RCC 7860 (cell line): ENCODE data around the gene RFX7.

Source experiments
- DNase-seq: peaks from one replicate; pipeline ENCODE4 v3.0.0-alpha.2; 2015; ENCODE audit warnings: low spot score
- FAIRE-seq: peaks from 2 replicates; lab custom pipeline; 2012; peaks lifted over from hg19 to GRCh38; lab: Jason Lieb, UNC

RFX7 gene

DNA sequence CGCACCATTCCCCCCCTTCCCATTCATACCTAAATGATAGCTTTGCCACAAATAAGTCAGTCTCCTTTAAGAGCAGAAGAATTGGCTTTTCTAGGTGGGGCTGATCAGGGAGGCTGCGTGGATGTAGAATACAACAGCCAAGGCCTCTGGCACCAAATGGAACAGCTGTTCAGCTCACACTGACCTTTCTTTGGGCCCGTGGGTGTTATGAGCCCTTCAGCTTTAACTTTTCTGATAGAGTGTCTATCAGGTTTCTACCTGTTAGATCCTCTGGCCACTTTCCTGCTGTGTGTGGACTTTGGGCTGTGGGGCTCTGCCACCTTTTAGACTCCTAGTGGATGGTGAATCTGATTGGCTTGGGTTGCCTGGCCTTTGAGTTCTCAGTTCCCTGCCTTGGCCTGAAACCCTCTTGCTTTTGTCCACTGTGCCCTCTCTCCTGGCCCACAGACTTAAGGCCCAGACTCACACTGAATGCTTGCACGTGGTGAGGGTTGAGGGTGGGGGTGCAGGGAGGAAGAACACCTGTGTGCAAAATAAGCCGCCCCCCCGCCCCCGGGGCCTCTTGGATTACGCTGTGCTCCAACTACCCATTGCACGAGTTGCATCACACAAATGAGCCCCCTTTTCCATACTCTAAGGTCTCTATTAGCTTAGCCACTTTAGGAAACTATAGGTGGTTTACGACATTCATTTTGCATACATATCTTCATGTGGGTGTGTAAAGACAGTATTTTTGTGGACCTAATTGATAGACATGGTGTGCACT is 1.3 kb upstream of the RFX7 start:
- DNase-seq (no peak), FAIRE-seq (no peak)

DNA sequence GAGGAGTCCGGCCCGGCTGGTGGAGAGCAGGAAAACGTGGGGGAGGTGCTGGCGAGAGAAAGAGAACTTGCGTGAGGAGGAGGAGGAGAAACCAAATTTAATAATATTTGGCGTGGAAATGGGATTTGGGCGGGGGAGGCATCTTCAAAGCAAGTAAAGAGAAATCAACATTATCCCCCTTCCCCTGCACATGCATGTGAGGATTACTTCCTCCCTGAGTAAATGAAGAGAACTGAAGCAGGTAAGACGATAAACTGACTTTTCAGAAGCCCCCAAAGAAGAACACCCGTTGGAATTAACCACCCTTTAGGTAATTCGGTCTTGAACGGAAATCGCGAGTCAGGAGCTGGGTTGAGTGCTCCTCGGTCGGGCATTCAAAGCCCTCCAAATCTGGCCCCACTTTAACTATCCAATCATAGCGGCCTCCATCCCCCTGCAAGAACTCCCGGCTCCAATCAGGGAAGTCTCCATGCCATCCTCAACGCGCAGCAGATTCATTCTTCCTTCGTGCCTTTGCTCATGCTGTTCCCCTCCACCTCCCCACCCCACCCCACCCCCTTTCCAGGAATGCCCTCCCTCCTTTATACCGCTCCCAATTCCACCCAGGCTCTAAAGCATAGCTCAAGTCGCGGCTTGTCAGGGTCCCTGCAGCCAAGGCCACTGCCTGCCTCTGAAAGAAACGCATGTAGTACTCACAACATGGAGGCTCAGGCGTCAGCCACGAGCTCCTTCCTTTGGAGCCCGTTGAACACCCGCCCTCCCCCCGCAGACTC is 545 bp upstream of the RFX7 start:
- DNase-seq, result peak; percentile 24
- FAIRE-seq, result no peak

DNA sequence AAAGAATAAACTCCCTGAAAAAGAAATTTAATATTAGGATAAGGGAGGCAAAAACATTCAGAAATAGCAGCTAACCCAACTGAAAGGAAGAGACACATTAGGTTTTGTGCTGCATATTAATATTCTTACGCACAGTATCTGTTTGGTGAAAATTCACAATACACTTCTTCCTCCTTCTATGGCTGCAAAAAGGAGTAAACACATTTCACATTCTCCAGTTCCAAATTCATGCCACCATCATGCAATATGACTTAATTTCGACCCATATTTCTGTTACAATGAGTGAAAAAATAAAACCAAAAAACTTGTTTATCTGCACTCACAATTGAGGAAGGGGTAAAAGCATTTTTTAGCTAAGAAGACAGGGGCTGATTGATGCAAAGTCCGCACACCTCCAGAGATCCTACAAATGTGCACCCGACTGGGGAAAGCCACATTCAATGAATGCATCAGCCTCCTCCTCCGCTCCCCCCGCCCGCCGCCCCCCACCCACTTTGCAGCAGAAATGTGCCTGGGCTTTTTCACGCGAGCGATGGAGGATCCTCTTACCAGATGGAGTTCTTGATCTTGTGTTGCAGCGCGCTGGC is 1.0 kb downstream of the RFX7 start:
- no peak for FAIRE-seq
- no peak for DNase-seq

DNA sequence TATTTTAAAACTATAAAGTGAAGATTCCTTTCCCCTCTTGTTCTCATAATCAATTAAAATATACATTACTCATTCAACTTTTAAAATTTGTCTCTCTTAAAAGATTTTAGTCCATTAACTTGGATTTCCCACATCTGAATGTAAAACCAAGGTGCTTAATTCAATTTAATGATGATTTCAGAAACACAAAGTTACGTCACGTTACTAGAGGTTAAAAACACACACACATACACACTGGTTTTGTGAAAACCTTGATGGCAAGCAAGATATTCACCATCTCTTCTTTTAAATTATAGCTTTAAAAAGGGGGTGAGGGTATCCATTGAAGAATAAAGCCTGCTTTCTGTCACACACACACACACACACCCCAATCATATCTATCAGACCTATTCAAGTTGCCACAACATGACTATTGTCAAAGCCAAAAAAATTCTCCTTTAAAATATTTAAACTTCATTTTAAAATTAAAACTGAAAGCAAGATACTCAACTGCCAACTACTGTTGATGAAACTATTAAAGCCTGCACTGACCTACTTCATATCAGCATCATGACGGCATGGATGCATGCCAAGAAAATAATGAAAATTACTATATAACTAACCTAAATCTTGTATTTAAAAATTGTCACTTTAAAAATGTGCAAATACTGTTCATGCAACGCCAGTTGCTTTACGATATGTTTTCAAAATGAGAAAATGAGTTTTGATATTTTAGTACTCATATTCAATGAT is 2.1 kb downstream of the RFX7 start:
- DNase-seq (no peak), FAIRE-seq (no peak)

DNA sequence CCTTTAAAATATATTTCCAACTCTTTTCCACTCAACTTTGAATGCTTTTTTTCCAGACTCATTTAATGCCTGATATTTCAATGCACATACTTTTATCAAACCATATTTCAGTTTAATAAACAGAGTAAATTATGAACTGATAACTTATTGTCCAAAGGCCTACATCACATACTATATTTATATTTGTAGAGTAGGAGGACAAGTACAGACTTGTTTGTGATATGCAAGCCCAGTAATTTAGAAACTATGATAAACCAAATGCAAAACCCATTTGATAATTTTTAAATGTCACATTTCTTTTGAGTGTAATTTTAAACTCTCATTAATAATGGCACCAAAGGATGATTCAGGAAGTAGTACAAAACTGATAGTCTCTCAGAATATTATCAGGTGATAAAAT is 3.3 kb downstream of the RFX7 start:
- no peak for DNase-seq

DNA sequence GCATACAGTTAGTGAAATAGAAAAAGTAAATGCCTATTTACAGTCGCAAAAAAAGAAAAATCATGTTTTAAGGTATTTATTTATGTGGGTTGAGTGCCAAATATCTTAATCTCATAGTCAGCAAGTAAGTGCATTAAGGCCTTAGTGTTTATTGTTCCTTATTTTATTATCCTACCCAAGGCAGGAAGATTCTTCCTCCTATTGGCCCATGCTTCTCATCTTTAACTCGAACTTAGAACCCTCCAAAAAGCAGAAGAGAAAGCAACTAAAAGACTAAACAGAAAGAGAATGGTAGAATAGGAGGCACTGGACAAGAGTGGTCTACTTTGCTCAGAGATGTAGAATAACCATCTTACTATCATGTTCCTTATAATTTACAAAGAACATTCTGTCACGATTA is 7.5 kb downstream of the RFX7 start:
- FAIRE-seq, result no peak

More for the DNA sequence above, 3.3 kb downstream of the RFX7 start:
- no peak for FAIRE-seq

DNA sequence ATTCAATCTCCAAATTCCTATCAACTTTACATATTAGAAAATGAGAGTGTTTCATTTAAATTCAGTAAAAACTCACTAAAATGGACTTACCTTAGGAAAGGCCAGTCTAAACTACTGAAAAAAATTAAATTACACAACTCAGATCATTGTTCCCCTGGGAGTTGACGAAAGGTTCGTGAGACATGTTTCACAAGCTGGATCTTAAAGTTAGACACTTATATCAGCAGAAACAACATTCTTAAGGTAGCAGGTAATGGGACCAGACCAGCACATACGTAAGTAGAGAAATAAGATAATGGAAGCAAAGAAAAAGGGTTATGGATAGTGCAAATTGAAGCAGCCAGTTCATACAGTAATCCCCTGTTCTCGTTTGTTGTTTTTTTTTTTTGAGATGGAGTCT is 8.9 kb downstream of the RFX7 start:
- FAIRE-seq (no peak), DNase-seq (no peak)

More for the DNA sequence above, 7.5 kb downstream of the RFX7 start:
- DNase-seq, result no peak

DNA sequence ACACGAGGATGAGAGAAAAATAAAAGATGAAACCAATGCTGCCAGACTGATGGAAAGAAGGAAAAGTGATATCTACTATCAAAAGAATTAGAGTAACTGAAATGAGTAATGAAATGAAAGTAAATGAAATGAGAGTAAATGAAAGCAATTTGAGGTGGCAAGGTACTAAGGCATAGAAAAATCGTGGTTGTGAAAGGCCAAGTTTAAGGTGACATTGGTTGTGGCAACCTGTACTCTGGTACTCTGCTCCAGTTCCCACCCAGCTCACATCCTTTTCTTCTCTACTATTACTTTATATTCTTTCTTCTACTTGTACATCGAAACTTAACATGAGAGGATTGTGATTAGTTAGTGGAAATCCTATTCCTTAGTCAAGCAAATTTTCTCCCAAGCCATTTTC is 10.1 kb downstream of the RFX7 start:
- FAIRE-seq, result no peak

DNA sequence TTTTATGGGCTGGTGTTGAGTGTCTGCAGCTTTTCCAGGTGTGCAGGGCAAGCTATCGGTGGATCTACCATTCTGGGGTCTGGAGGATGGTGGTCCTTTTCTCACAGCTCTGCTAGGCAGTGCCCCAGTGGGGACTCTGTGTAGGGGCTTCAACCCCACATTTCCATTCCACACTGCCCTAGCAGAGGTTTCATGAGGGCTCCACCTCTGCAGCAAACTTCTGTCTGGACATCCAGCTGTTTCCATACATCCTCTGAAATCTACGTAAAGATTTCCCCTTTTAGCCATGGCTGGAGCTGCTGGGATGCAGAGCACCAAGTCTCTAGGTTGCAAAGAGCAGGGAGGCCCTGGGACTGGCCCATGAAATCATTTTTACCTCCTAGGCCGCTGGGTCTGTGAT is 11.6 kb downstream of the RFX7 start:
- DNase-seq, result no peak
- no peak for FAIRE-seq

More for the DNA sequence above, 10.1 kb downstream of the RFX7 start:
- no peak for DNase-seq

DNA sequence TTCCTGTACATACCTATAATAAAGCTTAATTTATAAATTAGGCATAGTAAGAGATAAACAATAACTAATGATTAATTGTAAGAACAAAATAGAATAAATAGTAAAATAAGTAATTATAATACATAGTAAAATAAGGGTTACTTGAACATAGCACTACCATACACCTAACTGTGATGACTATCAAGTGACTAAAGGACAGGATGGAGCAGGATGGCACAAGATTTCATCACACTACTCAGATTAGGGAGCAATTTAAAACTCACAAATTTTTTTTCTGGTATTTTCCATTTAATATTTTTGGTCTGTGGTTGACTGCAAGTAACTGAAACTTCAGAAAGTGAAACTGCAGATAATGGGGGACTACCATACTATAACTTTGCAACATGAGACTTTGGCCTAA is 14.8 kb downstream of the RFX7 start:
- DNase-seq (no peak), FAIRE-seq (no peak)

DNA sequence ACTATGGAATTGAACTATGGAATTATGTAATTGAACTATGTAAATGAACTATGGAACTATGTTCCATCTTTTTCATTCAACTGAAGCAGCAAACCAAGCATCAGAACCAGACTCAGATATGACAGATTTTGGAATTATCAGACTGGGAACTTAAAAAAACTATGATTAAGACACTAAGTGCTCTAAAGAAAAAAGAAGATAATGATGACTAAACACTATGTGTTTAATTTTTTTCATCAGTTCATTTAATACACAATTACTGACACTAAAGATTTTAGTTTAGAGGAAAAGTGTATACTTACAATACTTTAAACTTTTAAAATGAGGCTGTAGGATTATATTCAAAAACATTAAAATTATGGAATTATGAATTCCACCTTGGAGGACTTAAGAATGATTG is 15.3 kb downstream of the RFX7 start:
- FAIRE-seq (no peak), DNase-seq (no peak)

DNA sequence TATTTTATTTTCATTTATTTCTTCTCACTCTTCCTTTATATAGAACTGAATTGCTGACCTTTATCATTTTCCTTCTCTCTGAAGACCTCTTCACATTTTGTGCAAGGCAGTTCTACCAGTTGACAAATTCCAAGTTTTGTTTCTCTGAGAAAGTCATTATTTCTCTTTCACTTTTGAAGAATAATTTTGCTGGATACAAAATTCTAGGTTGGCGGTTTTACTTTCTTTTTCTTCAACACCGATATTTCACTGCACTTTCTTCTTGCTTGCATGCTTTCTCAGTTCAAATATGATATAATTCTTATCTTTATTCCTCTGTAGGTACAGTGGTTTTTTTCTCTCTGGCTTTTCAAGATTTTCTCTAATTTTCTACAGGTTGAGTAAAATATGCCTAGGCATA is 15.9 kb downstream of the RFX7 start:
- no peak for FAIRE-seq
- DNase-seq, result no peak

DNA sequence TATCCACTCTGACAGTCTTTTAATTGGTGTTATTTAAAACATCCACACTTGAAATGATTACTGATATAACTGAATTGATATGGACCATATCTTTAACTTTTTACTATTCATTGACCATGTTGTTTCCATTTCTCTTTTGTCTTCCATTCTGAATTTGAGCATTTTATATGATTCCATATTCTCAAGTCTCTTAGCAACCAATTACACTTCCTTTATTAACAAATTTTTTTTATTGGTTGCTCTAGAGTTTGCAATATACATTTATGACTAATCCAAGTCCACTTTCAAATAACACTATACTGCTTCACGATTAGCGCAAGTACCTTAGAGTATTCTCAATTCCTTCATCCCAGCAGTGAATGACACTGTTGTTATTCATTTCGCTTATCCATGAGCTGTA is 16.4 kb downstream of the RFX7 start:
- no peak for FAIRE-seq
- no peak for DNase-seq

DNA sequence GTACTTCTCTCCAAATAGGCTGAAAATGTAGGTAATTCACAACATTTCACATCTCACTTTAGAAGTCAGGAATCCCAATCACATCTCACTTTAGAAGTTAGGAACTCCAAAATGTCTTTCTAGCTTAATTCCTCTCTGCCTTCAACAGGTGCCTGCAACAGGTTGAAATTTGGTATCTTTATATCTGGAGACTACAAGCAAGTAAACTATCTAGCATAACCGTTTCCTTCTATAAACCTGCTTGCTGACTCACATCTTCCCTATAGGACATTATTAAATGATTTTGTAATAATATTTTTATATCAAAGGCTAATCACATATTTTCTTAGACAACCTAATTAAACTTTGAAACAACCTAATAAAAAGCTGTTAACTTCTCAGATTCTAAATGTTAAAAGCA is 18.2 kb downstream of the RFX7 start:
- FAIRE-seq, result no peak
- no peak for DNase-seq

DNA sequence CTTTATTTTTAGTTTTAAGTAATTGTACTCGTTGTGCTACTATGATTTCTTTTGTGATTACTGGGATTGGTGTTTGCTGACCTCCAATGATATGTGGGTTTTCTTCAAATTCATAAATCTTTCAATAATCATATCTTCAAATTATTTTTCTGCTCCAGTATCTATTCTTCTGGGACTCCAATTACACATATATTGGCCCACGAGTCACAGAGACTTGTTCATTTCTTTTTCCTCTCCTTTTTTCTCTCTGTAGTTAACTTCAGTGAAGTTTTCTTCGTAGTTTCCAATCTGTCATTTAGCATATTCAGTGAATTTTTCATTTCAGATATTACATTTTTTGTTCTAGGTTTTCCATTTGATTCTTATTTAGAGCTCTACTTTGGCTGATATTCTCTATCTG is 21.4 kb downstream of the RFX7 start:
- DNase-seq, result no peak
- no peak for FAIRE-seq

DNA sequence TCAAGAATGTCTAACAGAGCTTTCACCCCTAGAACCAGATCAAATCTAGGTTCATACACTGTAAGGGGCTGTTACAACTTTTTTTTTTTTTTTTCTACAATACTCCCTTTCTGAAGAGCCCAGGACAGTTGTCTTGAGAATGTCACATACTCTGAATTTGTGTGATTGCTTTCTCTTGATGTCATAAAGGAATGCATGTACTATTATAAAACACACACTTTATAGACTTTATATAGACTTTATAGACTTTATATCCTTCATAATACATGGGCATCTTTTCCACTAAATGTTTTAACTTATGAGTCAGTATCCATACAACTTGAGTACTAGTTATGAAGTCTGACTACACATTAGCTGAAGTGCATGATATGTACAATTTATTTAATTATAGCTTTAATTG is 26.3 kb downstream of the RFX7 start:
- FAIRE-seq (no peak), DNase-seq (no peak)

DNA sequence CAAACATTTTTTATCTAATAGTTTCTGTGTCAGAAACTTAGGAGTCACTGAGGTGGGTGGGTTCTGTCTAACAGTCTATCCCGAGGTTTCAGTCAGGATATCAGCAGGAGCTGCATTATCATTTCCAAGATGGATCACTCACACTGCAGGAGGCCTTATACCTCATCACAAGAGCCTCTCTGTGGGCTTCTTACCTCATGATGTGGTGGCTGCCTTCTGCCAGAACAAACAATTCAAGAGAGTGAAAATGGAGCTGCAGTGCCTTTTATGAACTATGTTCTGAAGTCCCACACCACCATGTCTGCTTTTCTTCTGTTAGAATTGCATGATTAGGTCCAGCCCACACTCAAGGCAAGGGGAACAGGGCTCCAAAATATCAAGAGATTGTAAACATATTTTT is 27.9 kb downstream of the RFX7 start:
- DNase-seq (peak; percentile 44), FAIRE-seq (no peak)

DNA sequence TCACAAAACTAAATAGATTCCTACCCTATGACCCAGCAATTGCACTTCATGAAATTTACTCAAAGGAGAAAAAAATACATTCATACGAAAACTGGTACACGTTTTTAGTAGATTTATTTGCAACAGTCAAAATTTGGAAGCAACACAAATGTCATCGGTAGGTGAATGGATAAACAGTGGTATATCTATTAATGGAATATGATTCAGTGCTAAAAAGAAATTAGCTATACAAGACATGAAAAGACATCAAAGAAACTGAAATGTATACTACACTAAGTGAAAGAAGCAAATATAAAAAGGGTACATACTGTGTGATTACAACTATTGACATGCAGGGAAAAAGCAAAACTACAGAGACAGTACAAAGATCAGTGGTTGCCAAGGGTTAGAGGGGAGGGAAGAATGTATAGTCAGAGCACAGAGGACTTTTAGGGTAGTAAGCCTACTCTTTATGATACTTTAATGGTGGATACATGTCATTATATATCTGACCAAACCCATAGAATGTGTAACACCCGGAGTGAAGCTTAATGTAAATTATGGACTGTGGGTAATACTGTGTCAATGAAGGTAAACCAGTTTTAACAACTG is 31.6 kb downstream of the RFX7 start:
- FAIRE-seq (no peak), DNase-seq (no peak)

DNA sequence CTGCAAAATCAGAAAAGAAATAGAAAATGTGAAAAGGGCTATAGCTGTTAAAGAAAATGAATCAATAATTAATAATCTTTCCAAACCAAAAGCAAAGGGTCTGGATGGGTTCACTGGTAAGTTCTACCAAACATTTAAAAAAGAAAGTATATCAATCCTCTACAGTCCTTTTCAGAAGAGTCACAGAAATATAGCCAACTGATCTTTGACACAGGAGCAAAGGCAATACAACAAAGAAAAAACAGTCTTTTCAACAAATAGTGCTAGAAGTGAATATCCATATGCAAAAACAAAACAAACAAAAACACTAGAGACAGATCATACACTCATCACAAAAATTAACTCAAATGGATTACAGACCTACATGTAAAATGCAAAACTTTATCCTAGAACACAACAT is 32.6 kb downstream of the RFX7 start:
- DNase-seq (no peak), FAIRE-seq (no peak)

DNA sequence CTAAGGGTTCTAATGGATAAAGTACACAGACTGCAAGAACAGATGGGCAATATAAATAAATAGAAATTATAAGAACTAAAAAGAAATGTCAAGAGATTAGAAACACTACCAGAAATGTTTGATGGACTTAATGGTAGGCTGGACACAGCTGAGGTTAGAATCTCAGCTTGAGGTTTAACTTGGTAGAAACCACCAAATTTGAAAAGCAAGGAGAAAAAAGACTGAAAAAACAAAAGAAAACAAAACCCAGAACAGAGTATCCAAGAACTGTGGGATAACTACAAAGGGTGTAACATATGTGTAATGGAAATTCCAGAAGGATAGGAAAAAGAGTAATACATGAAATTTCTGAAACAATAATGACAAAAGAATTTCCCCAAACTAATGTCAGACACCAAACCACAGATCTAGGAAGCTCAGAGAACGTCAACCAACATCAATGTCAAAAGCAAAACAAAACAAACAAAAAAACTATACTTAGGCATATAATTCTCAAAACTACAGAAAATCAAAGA is 35.0 kb downstream of the RFX7 start:
- FAIRE-seq (no peak), DNase-seq (no peak)

DNA sequence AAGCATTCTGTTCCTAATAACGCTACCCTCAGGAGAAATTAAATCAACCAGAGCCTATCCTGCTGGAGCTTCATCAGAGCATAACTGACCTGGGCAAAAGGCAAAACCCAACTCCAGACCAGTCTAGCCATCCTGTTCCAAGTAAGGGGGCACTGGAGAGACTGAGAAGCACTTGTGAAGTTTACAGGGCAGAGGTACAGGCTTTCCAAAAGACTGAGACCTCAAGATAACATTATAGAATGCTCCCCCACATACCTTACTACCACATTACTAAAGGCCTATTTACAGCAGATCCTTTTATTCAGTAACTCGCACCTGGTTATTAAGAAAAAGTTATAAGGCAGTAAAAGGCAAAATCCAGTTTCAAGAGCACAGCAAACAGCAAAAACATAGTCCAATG is 35.5 kb downstream of the RFX7 start:
- FAIRE-seq, result no peak

More for the DNA sequence above, 35.5 kb downstream of the RFX7 start:
- DNase-seq, result no peak
